Caco-2 (cell line): ENCODE data around the gene NAALADL2. TPM values are rescaled to one million over a fixed set of nuclear protein-coding genes. Genes with fewer than 3 reads are reported as not detected.

ENCODE experiments used
- BruUV-seq: library from RNA; stranded (reverse); fragments of 400-500 nt; replicated peaks from 2 replicates; lab custom pipeline; 2021; lab: Mats Ljungman, UMichigan
- CTCF ChIA-PET: fragments of 300-600 bp; sonication (Branson Sonifier 250); formaldehyde crosslinking; loops from one replicate; lab custom pipeline; 2022; ENCODE audit warnings: antibody characterized with exemption; lab: Charles Lee
- POLR2A ChIA-PET: fragments of 300-600 bp; sonication (Branson Sonifier 250); formaldehyde crosslinking; loops from one replicate; lab custom pipeline; 2022; ENCODE audit warnings: antibody characterized with exemption; lab: Charles Lee
- DNase-seq, 2 experiments: peaks; one replicate each; pipeline versions ENCODE4 v3.0.0 to v3.0.0-alpha.2; 2020 to 2022
- H3K27me3 ChIP-seq: replicated peaks from 2 replicates; pipeline ENCODE4 v1.6.0; 2011; ENCODE audit warnings: low read length; ENCODE audit not compliant: control insufficient read depth, insufficient read depth
- H3K36me3 ChIP-seq: 2 replicates; pipeline ENCODE4 v1.5.1; 2011; ENCODE audit warnings: low read length; ENCODE audit not compliant: control insufficient read depth, insufficient read depth
- H3K4me1 ChIP-seq: fragments of 250-450 bp; sonication (Bioruptor Pico); 2 replicates; pipeline ENCODE4 v1.5.1; 2020; ENCODE audit warnings: mild to moderate bottlenecking
- H3K4me3 ChIP-seq: 2 replicates; pipeline ENCODE4 v1.5.1; 2011; ENCODE audit warnings: low read depth, mild to moderate bottlenecking, control low read depth, low read length
- H3K9me3 ChIP-seq: fragments of 250-450 bp; sonication (Bioruptor Pico); 2 replicates; pipeline ENCODE4 v1.5.1; 2020; ENCODE audit warnings: mild to moderate bottlenecking, moderate library complexity
- H3K27ac Mint-ChIP-seq: one replicate; pipeline ENCODE4 v1.8.0; 2022; ENCODE audit warnings: mixed read lengths; ENCODE audit not compliant: unreplicated experiment
- H3K27me3 Mint-ChIP-seq: one replicate; pipeline ENCODE4 v1.8.0; 2022; ENCODE audit warnings: mixed read lengths; ENCODE audit not compliant: insufficient read depth, unreplicated experiment
- H3K36me3 Mint-ChIP-seq: one replicate; pipeline ENCODE4 v1.8.0; 2022; ENCODE audit warnings: mild to moderate bottlenecking, mixed read lengths; ENCODE audit not compliant: insufficient read depth, unreplicated experiment
- H3K4me1 Mint-ChIP-seq: one replicate; pipeline ENCODE4 v1.8.0; 2022; ENCODE audit warnings: low read depth, mixed read lengths; ENCODE audit not compliant: unreplicated experiment
- H3K4me3 Mint-ChIP-seq: one replicate; pipeline ENCODE4 v1.8.0; 2022; ENCODE audit warnings: mild to moderate bottlenecking, moderate library complexity, mixed read lengths; ENCODE audit not compliant: unreplicated experiment
- H3K9me3 Mint-ChIP-seq: one replicate; pipeline ENCODE4 v1.8.0; 2022; ENCODE audit warnings: mixed read lengths; ENCODE audit not compliant: unreplicated experiment
- CTCF ChIP-seq, 2 experiments: fragments of 200-600 bp in 1 of 2; IDR thresholded peaks; 1 replicate in 1 of 2; 2 replicates in 1 of 2; pipeline versions ENCODE4 v1.5.1 to v1.8.0; 2011 to 2022; ENCODE audit warnings: antibody characterized with exemption in 1 of 2, control low read depth in 1 of 2, inconsistent platforms in 1 of 2, low read depth in 1 of 2, low read length in 1 of 2, mild to moderate bottlenecking in 1 of 2, moderate library complexity in 1 of 2; ENCODE audit not compliant: insufficient read depth in 1 of 2, severe bottlenecking in 1 of 2, unreplicated experiment in 1 of 2
- intact Hi-C: fragments of 100-400 bp; cut with micrococcal nuclease; formaldehyde crosslinking; loops from one replicate; pipeline ENCODE4 v1.10.0; 2022; ENCODE audit not compliant: unreplicated experiment
- total RNA-seq: library from RNA; stranded (reverse); gene quantifications from 2 replicates; pipeline ENCODE4 v1.2.3, GENCODE V29; 2022

Gene NAALADL2
- total RNA-seq, 1 experiment from 2014 or later, result 4.4 TPM

- TF ChIP-seq CTCF (IDR thresholded peaks at IDR 0.05; ENCODE audit: insufficient read depth in 1 of 2, low read depth in 1 of 2, low read length in 1 of 2, severe bottlenecking in 1 of 2, unreplicated experiment in 1 of 2), result no peak
- Mint-ChIP-seq H3K4me1 (no peaks in the 10 kb centered on the region), H3K9me3 (no peaks in the 10 kb centered on the region), H3K27ac (no peak overlapping the region), H3K36me3 (no peaks in the 10 kb centered on the region), H3K4me3 (no peak overlapping the region), H3K27me3 (peaks cover 3% of the 10 kb centered on the region)
- BruUV-seq, result no TSS peak
- POLR2A ChIA-PET, result no interaction called here
- Histone ChIP-seq H3K36me3 (no peaks in the 10 kb centered on the region), H3K4me3 (no peak overlapping the region), H3K9me3 (no peaks in the 10 kb centered on the region), H3K27me3 (no peaks in the 10 kb centered on the region), H3K4me1 (no peaks in the 10 kb centered on the region)
- intact Hi-C loops, result no loop called here
- no peak for DNase-seq
- CTCF ChIA-PET, result no interaction called here
Observed at GRCh38 chr3:175839366-175840005, 980.4 kb downstream of the NAALADL2 start.

GRCh38 chr3:175851541-175851940 lies 992.4 kb downstream of the NAALADL2 start:
- H3K9me3 ChIP-seq, result no peaks in the 10 kb centered on the region

GRCh38 chr3:175852560-175852959 lies 993.4 kb downstream of the NAALADL2 start:
- Mint-ChIP-seq H3K27me3 (no peaks in the 10 kb centered on the region), H3K9me3 (no peaks in the 10 kb centered on the region), H3K4me3 (no peak overlapping the region), H3K36me3 (no peaks in the 10 kb centered on the region), H3K27ac (no peak overlapping the region), H3K4me1 (no peaks in the 10 kb centered on the region)
- H3K9me3 ChIP-seq, result no peaks in the 10 kb centered on the region
- POLR2A ChIA-PET, result no interaction called here
- CTCF ChIA-PET, result no interaction called here
- H3K27me3 ChIP-seq, result no peaks in the 10 kb centered on the region
- BruUV-seq, result no TSS peak
- H3K4me1 ChIP-seq, result no peaks in the 10 kb centered on the region
- no peak overlapping the region for H3K4me3 ChIP-seq
- H3K36me3 ChIP-seq, result no peaks in the 10 kb centered on the region
- no peak for DNase-seq
- intact Hi-C loops, result no loop called here
- TF ChIP-seq CTCF (IDR thresholded peaks at IDR 0.05; ENCODE audit: insufficient read depth in 1 of 2, low read depth in 1 of 2, low read length in 1 of 2, severe bottlenecking in 1 of 2, unreplicated experiment in 1 of 2), result no peak

More at GRCh38 chr3:175851541-175851940, 992.4 kb downstream of the NAALADL2 start:
- Histone ChIP-seq H3K4me1 (no peaks in the 10 kb centered on the region), H3K4me3 (no peak overlapping the region), H3K27me3 (no peaks in the 10 kb centered on the region), H3K36me3 (no peaks in the 10 kb centered on the region)
- no peak for DNase-seq
- CTCF ChIA-PET, result no interaction called here
- H3K27ac Mint-ChIP-seq, result no peak overlapping the region
- TF ChIP-seq CTCF (IDR thresholded peaks at IDR 0.05; ENCODE audit: insufficient read depth in 1 of 2, low read depth in 1 of 2, low read length in 1 of 2, severe bottlenecking in 1 of 2, unreplicated experiment in 1 of 2), result no peak
- H3K4me1 Mint-ChIP-seq, result no peaks in the 10 kb centered on the region
- H3K27me3 Mint-ChIP-seq, result no peaks in the 10 kb centered on the region
- H3K36me3 Mint-ChIP-seq, result no peaks in the 10 kb centered on the region
- no peak overlapping the region for H3K4me3 Mint-ChIP-seq
- intact Hi-C loops, result no loop called here
- POLR2A ChIA-PET, result no interaction called here
- BruUV-seq, result no TSS peak
- H3K9me3 Mint-ChIP-seq, result no peaks in the 10 kb centered on the region
